Measurements from ENCODE around the gene GSTM1.

GRCh38 chr1:109653306-109653705, 34.3 kb upstream of the GSTM1 start:
- TF ChIP-seq CTCF (IDR thresholded peaks at IDR 0.05) (no peak), POLR2A (IDR thresholded peaks at IDR 0.05) (no peak)

Data from sigmoid colon (tissue), 3 donors.